Breast epithelium (tissue), 3 donors: ENCODE results near the gene RGP1.

ENCODE experiments used
- CTCF ChIP-seq, 3 donors: fragments of 450-650 bp; IDR thresholded peaks; one replicate each; pipeline ENCODE4 v1.5.1; 2016 to 2017; ENCODE audit warnings: antibody characterized with exemption in 3 of 3, mild to moderate bottlenecking in 3 of 3, moderate library complexity in 3 of 3
- POLR2A ChIP-seq: fragments of 450-650 bp; IDR thresholded peaks from one replicate; pipeline ENCODE4 v1.6.1; 2016; ENCODE audit warnings: antibody characterized with exemption, mild to moderate bottlenecking, moderate library complexity
- POLR2AphosphoS5 ChIP-seq, 3 donors: sonication (generic); formaldehyde crosslinking; IDR thresholded peaks; one replicate each; pipeline ENCODE4 v1.6.1; 2017; ENCODE audit warnings: antibody characterized with exemption in 3 of 3

- TF ChIP-seq POLR2A (no peak), CTCF (IDR thresholded peaks at IDR 0.05) (no peak), POLR2AphosphoS5 (IDR thresholded peaks at IDR 0.05) (no peak)
Observed at GRCh38 chr9:35700031-35700430, 49.1 kb upstream of the RGP1 start.
